ENCODE results near the gene CARD14.

DNA sequence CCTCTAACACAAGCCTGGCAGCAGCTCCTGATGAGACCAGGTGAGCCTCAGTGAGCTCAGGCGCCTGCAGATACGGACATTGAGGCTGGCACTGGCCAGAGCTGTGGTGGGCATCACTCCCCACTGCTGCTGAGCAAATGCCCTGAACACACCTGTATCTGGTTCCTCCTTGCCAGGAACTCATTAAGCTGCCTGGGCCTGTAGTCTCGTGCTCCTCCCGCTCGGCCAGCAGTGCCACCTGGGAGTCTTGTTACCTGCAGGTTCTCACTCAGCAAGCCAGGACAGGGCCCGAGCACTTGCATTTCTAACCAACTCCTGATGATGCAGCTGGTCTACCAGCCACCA lies 36.2 kb upstream of the CARD14 start:
- TF ChIP-seq, protein P1, sequence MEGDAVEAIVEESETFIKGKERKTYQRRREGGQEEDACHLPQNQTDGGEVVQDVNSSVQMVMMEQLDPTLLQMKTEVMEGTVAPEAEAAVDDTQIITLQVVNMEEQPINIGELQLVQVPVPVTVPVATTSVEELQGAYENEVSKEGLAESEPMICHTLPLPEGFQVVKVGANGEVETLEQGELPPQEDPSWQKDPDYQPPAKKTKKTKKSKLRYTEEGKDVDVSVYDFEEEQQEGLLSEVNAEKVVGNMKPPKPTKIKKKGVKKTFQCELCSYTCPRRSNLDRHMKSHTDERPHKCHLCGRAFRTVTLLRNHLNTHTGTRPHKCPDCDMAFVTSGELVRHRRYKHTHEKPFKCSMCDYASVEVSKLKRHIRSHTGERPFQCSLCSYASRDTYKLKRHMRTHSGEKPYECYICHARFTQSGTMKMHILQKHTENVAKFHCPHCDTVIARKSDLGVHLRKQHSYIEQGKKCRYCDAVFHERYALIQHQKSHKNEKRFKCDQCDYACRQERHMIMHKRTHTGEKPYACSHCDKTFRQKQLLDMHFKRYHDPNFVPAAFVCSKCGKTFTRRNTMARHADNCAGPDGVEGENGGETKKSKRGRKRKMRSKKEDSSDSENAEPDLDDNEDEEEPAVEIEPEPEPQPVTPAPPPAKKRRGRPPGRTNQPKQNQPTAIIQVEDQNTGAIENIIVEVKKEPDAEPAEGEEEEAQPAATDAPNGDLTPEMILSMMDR (IDR thresholded peaks at IDR 0.05 in 8 of 11, conservative IDR thresholded peaks at IDR 0.05 in 3 of 11): no peak
- peak in 2 of 3 donors; percentile 17 to 43 for TF ChIP-seq POLR2AphosphoS5 (IDR thresholded peaks at IDR 0.05)
